22Rv1 (cell line): ENCODE measurements around the gene OPRM1.

ENCODE experiments used
- ZFX ChIP-seq: fragments of 450-650 bp; IDR thresholded peaks from 2 replicates; pipeline ENCODE4 v1.6.1; 2017; ENCODE audit warnings: antibody characterized with exemption, borderline replicate concordance
- TF ChIP-seq, protein P1 (sequence below): fragments of 450-650 bp; IDR thresholded peaks from 2 replicates; pipeline ENCODE4 v1.5.1; 2017; ENCODE audit warnings: mild to moderate bottlenecking

DNA sequence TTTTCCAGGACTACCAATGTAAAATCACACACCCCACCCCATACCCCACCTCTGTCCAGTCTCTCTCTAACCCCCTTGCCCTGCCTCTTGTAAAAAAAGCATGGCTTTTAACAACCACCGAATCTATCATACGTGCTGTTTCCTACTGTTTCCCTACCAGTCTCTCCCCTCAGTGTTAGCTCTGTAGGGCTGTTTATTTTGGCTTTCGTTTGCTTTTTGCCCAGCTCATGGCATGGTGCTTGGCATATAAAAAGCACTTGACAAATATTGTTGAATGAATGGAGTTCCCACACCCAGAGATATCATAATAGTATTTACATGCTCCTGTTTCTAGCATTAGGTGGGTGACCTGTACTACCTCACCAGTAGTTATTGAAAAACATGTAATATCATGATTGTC, 148.2 kb downstream of the OPRM1 start:
- TF ChIP-seq, protein P1, sequence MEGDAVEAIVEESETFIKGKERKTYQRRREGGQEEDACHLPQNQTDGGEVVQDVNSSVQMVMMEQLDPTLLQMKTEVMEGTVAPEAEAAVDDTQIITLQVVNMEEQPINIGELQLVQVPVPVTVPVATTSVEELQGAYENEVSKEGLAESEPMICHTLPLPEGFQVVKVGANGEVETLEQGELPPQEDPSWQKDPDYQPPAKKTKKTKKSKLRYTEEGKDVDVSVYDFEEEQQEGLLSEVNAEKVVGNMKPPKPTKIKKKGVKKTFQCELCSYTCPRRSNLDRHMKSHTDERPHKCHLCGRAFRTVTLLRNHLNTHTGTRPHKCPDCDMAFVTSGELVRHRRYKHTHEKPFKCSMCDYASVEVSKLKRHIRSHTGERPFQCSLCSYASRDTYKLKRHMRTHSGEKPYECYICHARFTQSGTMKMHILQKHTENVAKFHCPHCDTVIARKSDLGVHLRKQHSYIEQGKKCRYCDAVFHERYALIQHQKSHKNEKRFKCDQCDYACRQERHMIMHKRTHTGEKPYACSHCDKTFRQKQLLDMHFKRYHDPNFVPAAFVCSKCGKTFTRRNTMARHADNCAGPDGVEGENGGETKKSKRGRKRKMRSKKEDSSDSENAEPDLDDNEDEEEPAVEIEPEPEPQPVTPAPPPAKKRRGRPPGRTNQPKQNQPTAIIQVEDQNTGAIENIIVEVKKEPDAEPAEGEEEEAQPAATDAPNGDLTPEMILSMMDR: no peak
- TF ChIP-seq ZFX: no peak
